ENCODE results near the gene COA7. TPM values are rescaled to one million over a fixed set of nuclear protein-coding genes. Genes with fewer than 3 reads are reported as not detected.

Gene COA7
- total and polyA plus RNA-seq, 10 of the 15 experiments (the other 5 are each of a cell fraction or from before 2014, with no cell fraction given) = 7.5 to 20.2 (median 15.4) TPM

- CTCF ChIA-PET = interaction anchor here (0.7 to 1.4 kb wide), 3 partner anchors 8 to 73 kb away, joined by 3 read pairs; no protein-coding TSS in a partner anchor
- H3K27me3 ChIP-seq (replicated peaks in 1 of 2; ENCODE audit: control insufficient read depth in 2 of 2, insufficient read depth in 2 of 2, low read length in 1 of 2) = no peaks in the 10 kb centered on the region
- H3K9me3 ChIP-seq (replicated peaks; ENCODE audit: control insufficient read depth, insufficient read depth, low read length) = no peaks in the 10 kb centered on the region
- H3K4me2 ChIP-seq (ENCODE audit: control insufficient read depth, insufficient read depth) = no peak overlapping the region
- in situ Hi-C loops (cut with MboI) = no loop called here
- no peaks in the 10 kb centered on the region for H3K36me3 ChIP-seq (ENCODE audit: control insufficient read depth in 2 of 2, insufficient read depth in 2 of 2, low read length in 1 of 2)
- H3K79me2 ChIP-seq (ENCODE audit: control insufficient read depth, insufficient read depth, low read length) = no peaks in the 10 kb centered on the region
- RAD21 ChIA-PET (ENCODE audit: unreplicated experiment) = interaction anchor here (0.6 to 1.6 kb wide), 6 partner anchors 18 to 237 kb away, joined by 3 to 4 read pairs (median 3); partner anchors contain the start of genes ORC1, PRPF38A and TUT4
- BruUV-seq (replicated peaks) = no TSS peak
- H4K20me1 ChIP-seq (ENCODE audit: control insufficient read depth, insufficient read depth) = no peaks in the 10 kb centered on the region
- H3K9ac ChIP-seq (ENCODE audit: control insufficient read depth, insufficient read depth, low read length) = no peak overlapping the region
- 0 out of 3 replicates have a peak, but pooled peaks have one; percentile 4 for ATAC-seq
- no peak for FAIRE-seq
- 11% methylated on average over 4 of the region's 4 CpGs for WGBS (ENCODE audit: insufficient coverage, insufficient replicate concordance, low lambda C conversion rate, missing lambda C conversion rate)
- DNase-seq (ENCODE audit: low read depth, low spot score) = no peak
- H3K4me1 ChIP-seq (ENCODE audit: control insufficient read depth, insufficient read depth, low read length) = peaks cover 28% of the 10 kb centered on the region
- SMC1A ChIA-PET (ENCODE audit: uncharacterized antibody, unreplicated experiment) = interaction anchor here (0.8 to 3.2 kb wide), 4 partner anchors 10 to 38 kb away, joined by 5 to 15 read pairs (median 8); no protein-coding TSS in a partner anchor
- no peak overlapping the region for H3K27ac ChIP-seq (ENCODE audit: control insufficient read depth, insufficient read depth)
- POLR2A ChIA-PET = interaction anchor here (1.1 to 1.5 kb wide), 5 partner anchors 13 to 20 kb away, joined by 3 to 4 read pairs (median 3); no protein-coding TSS in a partner anchor
- TF ChIP-seq PKNOX1 (IDR thresholded peaks at IDR 0.05) = peak; percentile 64; the same call in 1 of the 2 replicates
- peak; percentile 46; the same call in 1 of the 2 replicates for TF ChIP-seq RAD51 (IDR thresholded peaks at IDR 0.05)
- 0 out of 2 replicates have a peak, but pooled peaks have one; percentile 38 for TF ChIP-seq IKZF1 (conservative IDR thresholded peaks at IDR 0.05)
- TF ChIP-seq IKZF2 (IDR thresholded peaks at IDR 0.05) = peak; percentile 26 to 42; a peak in 2 of 4 replicates
- peak; percentile 40 for TF ChIP-seq PBX3 (IDR thresholded peaks at IDR 0.05; ENCODE audit: insufficient replicate concordance, low read depth, low read length)
- no peak for TF ChIP-seq SMC3 (IDR thresholded peaks at IDR 0.05; ENCODE audit: borderline replicate concordance, low read length)
- TF ChIP-seq MXI1 (IDR thresholded peaks at IDR 0.05; ENCODE audit: low read depth, low read length) = no peak
- peak; percentile 40; the same call in 1 of the 2 replicates for TF ChIP-seq NBN (IDR thresholded peaks at IDR 0.05)
- TF ChIP-seq JUND (IDR thresholded peaks at IDR 0.05; ENCODE audit: low read depth, low read length) = no peak
- TF ChIP-seq RELB (IDR thresholded peaks at IDR 0.05; ENCODE audit: low read depth) = peak; percentile 54; the same call in 1 of the 2 replicates
- no peak for TF ChIP-seq KLF5 (IDR thresholded peaks at IDR 0.05; ENCODE audit: partially characterized antibody)
- no peak for TF ChIP-seq GABPA (IDR thresholded peaks at IDR 0.05; ENCODE audit: low read depth)
- TF ChIP-seq ATF7 (IDR thresholded peaks at IDR 0.05; ENCODE audit: low read depth) = no peak
- peak; percentile 26 for TF ChIP-seq RELA (IDR thresholded peaks at IDR 0.05; ENCODE audit: borderline replicate concordance, partially characterized antibody)
- H2AFZ ChIP-seq (ENCODE audit: control insufficient read depth, low read depth, low read length) = no peak overlapping the region; the same call in 1 of the 2 replicates
- intact Hi-C loops (cut with micrococcal nuclease; ENCODE audit: unreplicated experiment) = no loop called here
- no peak overlapping the region for H3K4me3 ChIP-seq
Observed at GRCh38 chr1:52641307-52641706, 56.8 kb downstream of the COA7 start.
